ENCODE data around the gene KIF13A. TPM values are rescaled to one million over a fixed set of nuclear protein-coding genes. Genes with fewer than 3 reads are reported as not detected.

Gene KIF13A
- total RNA-seq, 1 experiment from 2014 or later: 19.7 TPM

DNA sequence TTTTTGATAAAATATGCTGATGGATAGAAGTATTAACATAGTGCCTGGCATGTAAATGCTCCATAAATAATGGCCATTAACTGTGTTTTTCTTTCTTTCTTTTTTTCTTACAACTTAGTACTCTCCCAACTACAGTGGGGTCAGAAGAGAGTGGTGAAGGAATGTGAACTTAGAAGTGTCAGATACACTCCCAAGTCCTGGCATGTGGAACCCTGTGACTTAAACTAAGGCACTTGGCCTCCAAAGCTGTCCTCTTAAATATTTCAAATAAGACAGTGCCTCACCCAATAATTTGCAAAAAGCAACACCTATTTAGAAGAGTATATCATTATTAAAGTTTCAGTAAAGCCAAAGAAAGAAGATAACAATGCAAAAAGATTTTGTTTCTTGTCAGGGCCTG lies 151.7 kb downstream of the KIF13A start:
- no peak for DNase-seq (ENCODE audit: low spot score)
- TF ChIP-seq EZH2 (IDR thresholded peaks at IDR 0.05; ENCODE audit: borderline replicate concordance, low read depth, low read length, poor library complexity, severe bottlenecking): no peak
- TF ChIP-seq, protein P1, sequence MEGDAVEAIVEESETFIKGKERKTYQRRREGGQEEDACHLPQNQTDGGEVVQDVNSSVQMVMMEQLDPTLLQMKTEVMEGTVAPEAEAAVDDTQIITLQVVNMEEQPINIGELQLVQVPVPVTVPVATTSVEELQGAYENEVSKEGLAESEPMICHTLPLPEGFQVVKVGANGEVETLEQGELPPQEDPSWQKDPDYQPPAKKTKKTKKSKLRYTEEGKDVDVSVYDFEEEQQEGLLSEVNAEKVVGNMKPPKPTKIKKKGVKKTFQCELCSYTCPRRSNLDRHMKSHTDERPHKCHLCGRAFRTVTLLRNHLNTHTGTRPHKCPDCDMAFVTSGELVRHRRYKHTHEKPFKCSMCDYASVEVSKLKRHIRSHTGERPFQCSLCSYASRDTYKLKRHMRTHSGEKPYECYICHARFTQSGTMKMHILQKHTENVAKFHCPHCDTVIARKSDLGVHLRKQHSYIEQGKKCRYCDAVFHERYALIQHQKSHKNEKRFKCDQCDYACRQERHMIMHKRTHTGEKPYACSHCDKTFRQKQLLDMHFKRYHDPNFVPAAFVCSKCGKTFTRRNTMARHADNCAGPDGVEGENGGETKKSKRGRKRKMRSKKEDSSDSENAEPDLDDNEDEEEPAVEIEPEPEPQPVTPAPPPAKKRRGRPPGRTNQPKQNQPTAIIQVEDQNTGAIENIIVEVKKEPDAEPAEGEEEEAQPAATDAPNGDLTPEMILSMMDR (conservative IDR thresholded peaks at IDR 0.05; ENCODE audit: low read depth, low read length): no peak
- ChIA-PET CTCF (no interaction called here), POLR2A (ENCODE audit: low non-redundant PET) (interaction anchor here (0.8 kb wide), 1 partner anchor 1630 kb away, joined by 4 read pairs; no protein-coding TSS in a partner anchor)
- H3K27ac ChIP-seq (ENCODE audit: low read depth, low read length, poor library complexity, severe bottlenecking): no peak overlapping the region
- no peak overlapping the region for H3K4me3 ChIP-seq (ENCODE audit: low read depth, low read length, poor library complexity, severe bottlenecking)
- intact Hi-C loops (cut with micrococcal nuclease; ENCODE audit: unreplicated experiment): no loop called here
- H3K27me3 ChIP-seq (replicated peaks; ENCODE audit: insufficient read depth, low read depth, low read length, poor library complexity): no peaks in the 10 kb centered on the region
- no peaks in the 10 kb centered on the region for H3K9me3 ChIP-seq (ENCODE audit: low read depth, low read length, poor library complexity, severe bottlenecking)
- no peaks in the 10 kb centered on the region for H3K36me3 ChIP-seq (ENCODE audit: insufficient read depth, low read length, poor library complexity, severe bottlenecking)
- BruUV-seq (replicated peaks): no TSS peak
- no peaks in the 10 kb centered on the region for H3K4me1 ChIP-seq (ENCODE audit: insufficient read depth, low read length, poor library complexity, severe bottlenecking)

DNA sequence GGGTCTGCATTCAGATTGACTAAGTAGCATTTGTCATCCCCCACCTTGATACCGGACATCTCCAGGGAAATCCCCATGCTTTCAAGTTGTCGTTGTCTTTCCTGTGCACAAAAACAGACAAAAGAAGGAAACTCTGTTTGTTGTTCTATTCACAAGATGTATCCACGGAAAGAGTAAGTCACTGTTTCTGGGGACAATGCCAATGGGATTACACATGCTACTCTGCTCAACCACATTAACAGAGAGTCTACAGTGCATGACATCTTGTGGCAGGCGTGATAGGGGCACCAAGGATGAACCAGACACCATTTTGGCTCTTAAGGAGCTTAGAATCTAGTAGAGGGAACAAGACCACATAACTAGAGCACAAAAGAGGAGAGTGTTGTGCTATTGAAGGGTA lies 156.3 kb downstream of the KIF13A start:
- BruUV-seq (replicated peaks): no TSS peak
- TF ChIP-seq EZH2 (IDR thresholded peaks at IDR 0.05; ENCODE audit: borderline replicate concordance, low read depth, low read length, poor library complexity, severe bottlenecking): no peak
- TF ChIP-seq, protein P1 (conservative IDR thresholded peaks at IDR 0.05; ENCODE audit: low read depth, low read length): no peak
- Histone ChIP-seq H3K4me1 (ENCODE audit: insufficient read depth, low read length, poor library complexity, severe bottlenecking) (no peaks in the 10 kb centered on the region), H3K4me3 (ENCODE audit: low read depth, low read length, poor library complexity, severe bottlenecking) (no peak overlapping the region), H3K36me3 (ENCODE audit: insufficient read depth, low read length, poor library complexity, severe bottlenecking) (no peaks in the 10 kb centered on the region), H3K9me3 (ENCODE audit: low read depth, low read length, poor library complexity, severe bottlenecking) (no peaks in the 10 kb centered on the region), H3K27ac (ENCODE audit: low read depth, low read length, poor library complexity, severe bottlenecking) (no peak overlapping the region), H3K27me3 (replicated peaks; ENCODE audit: insufficient read depth, low read depth, low read length, poor library complexity) (no peaks in the 10 kb centered on the region)
- DNase-seq (ENCODE audit: low spot score): no peak
- POLR2A ChIA-PET (ENCODE audit: low non-redundant PET): no interaction called here
- CTCF ChIA-PET: no interaction called here
- intact Hi-C loops (cut with micrococcal nuclease; ENCODE audit: unreplicated experiment): no loop called here

DNA sequence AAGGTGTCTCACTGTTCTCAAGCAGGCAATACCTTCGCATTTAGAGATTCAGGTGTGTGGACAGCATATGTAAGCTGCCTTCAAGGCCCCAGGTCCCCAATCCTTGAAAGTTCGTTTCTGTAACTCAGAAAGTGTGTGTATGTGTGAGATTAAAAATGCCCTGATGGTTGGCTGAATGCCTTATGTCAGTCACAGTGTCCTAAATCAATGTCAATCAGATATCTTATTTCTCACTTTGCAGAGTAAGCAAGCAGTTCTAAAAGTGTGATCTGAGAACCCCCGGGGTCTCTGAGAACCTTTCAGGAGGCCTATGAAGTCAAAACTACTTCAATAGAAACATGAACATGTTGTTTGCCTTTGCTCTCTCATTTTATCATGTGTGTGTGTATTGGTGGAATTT lies 157.5 kb downstream of the KIF13A start:
- BruUV-seq (replicated peaks): no TSS peak
- Histone ChIP-seq H3K27me3 (replicated peaks; ENCODE audit: insufficient read depth, low read depth, low read length, poor library complexity) (no peaks in the 10 kb centered on the region), H3K4me1 (ENCODE audit: insufficient read depth, low read length, poor library complexity, severe bottlenecking) (no peaks in the 10 kb centered on the region), H3K27ac (ENCODE audit: low read depth, low read length, poor library complexity, severe bottlenecking) (no peak overlapping the region), H3K4me3 (ENCODE audit: low read depth, low read length, poor library complexity, severe bottlenecking) (no peak overlapping the region), H3K36me3 (ENCODE audit: insufficient read depth, low read length, poor library complexity, severe bottlenecking) (no peaks in the 10 kb centered on the region), H3K9me3 (ENCODE audit: low read depth, low read length, poor library complexity, severe bottlenecking) (no peaks in the 10 kb centered on the region)
- intact Hi-C loops (cut with micrococcal nuclease; ENCODE audit: unreplicated experiment): no loop called here
- no peak for DNase-seq (ENCODE audit: low spot score)
- CTCF ChIA-PET: no interaction called here
- POLR2A ChIA-PET (ENCODE audit: low non-redundant PET): no interaction called here
- no peak for TF ChIP-seq EZH2 (IDR thresholded peaks at IDR 0.05; ENCODE audit: borderline replicate concordance, low read depth, low read length, poor library complexity, severe bottlenecking)

DNA sequence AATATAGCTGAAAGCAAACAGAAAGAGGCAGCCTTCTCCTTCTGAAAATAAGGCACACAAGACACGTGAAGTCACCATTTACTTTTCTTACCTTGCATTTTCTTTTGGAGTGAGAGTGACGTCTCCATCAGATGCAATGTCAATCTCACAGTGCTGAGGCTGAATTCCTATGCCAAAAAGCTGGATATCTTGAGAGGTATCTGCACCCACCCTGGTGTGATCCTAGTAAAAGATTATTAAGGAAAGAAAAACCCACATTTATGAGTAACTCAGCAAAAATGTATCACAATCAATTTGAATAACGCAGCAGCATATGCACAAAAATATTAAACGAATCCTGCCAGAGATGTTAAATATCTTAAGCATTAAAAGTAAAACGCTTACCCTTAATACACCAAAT lies 159.3 kb downstream of the KIF13A start:
- ChIA-PET POLR2A (ENCODE audit: low non-redundant PET) (no interaction called here), CTCF (no interaction called here)
- BruUV-seq (replicated peaks): no TSS peak
- no peaks in the 10 kb centered on the region for H3K27me3 ChIP-seq (replicated peaks; ENCODE audit: insufficient read depth, low read depth, low read length, poor library complexity)
- no peaks in the 10 kb centered on the region for H3K36me3 ChIP-seq (ENCODE audit: insufficient read depth, low read length, poor library complexity, severe bottlenecking)
- no peak overlapping the region for H3K27ac ChIP-seq (ENCODE audit: low read depth, low read length, poor library complexity, severe bottlenecking)
- no peak for DNase-seq (ENCODE audit: low spot score)
- H3K4me1 ChIP-seq (ENCODE audit: insufficient read depth, low read length, poor library complexity, severe bottlenecking): no peaks in the 10 kb centered on the region
- TF ChIP-seq, protein P1 (conservative IDR thresholded peaks at IDR 0.05; ENCODE audit: low read depth, low read length): no peak
- TF ChIP-seq EZH2 (IDR thresholded peaks at IDR 0.05; ENCODE audit: borderline replicate concordance, low read depth, low read length, poor library complexity, severe bottlenecking): no peak
- no peaks in the 10 kb centered on the region for H3K9me3 ChIP-seq (ENCODE audit: low read depth, low read length, poor library complexity, severe bottlenecking)
- intact Hi-C loops (cut with micrococcal nuclease; ENCODE audit: unreplicated experiment): no loop called here
- no peak overlapping the region for H3K4me3 ChIP-seq (ENCODE audit: low read depth, low read length, poor library complexity, severe bottlenecking)

Data from A673 (cell line).